HG03442 (cell line): ENCODE measurements around the gene CCN6.

Source experiments
- ATAC-seq: cut with Tn5 transposase; IDR thresholded peaks from one replicate; pipeline ENCODE4 v1.9.1; 2021; ENCODE audit warnings: mild to moderate bottlenecking, moderate library complexity; ENCODE audit not compliant: unreplicated experiment

Gene CCN6

DNA sequence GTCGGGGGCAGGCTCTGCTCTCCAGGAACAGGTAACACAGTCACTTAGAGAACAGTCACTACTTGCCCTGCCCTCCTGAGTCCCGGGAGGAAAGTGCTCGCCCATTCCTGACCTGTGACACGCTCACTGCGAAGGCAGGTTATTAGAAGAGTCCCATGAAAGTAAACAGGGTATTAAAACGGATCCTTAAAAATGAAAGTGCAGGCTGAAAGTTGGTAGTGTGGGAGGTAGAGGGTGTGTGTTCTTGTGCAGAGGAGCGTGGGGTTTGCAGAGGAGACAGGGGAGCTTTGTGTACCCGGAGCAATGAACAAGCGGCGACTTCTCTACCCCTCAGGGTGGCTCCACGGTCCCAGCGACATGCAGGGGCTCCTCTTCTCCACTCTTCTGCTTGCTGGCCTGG lies at the start of gene CCN6:
TSS of gene CCN6 (plus strand) at position 104 of the 400 bp plus-strand sequence. CDS start at position 358, 254 bp downstream.
- no peak for ATAC-seq

DNA sequence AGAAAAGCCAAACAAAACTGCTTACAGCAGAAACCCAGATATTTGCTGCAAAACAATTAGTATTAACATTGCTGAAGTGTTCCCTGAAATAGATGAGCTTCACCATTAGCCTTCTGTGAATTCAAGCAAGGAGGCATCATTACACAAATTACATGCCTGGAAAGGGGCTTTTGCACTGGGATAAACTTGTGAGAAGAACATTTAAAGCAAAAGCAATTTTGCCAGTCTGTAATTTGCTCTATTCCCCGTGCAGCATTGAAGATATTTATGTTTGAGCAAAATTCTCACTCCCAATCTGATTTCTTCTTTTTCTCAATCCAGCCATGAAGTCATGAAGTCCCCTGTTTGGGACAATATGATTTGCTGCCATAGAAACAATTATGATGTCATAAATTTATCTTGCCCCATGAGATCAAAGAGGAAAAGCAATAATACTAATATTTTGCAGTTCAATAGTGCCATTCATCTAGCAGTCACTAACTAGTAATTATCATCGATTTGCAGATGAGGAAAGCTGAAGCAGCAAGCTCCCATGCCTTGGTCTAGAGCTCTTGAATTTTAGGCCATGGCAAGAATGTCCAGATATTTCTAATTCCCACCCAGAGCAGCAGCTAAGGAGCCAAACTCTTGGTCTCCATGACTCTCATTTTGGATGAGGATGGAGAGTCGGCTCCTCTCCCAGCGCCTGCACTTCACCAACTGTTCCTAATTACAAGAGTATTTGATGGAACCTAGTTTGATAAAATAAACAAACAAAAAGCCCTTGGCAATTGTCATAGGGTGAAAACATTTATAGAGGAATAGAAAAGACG lies 49.5 kb upstream of the CCN6 start:
- ATAC-seq: no peak

DNA sequence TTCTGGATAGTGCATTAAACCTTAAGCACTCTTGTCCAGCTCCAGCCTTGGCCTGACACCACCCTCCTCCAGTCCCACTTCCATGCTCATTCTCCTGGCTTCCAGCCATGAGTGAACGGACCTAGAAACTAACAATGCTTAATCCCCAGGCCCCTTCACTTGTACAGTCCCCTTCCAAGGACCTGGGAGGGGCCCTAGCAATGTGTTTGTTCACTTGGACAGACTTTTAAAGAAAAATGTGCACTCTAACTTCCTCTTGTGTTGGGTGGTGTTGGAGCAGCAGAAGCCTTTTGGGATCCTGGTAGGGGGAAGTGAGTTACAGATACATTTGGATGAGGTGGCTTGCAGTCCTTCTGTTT lies 48.9 kb upstream of the CCN6 start:
- ATAC-seq: no peak

DNA sequence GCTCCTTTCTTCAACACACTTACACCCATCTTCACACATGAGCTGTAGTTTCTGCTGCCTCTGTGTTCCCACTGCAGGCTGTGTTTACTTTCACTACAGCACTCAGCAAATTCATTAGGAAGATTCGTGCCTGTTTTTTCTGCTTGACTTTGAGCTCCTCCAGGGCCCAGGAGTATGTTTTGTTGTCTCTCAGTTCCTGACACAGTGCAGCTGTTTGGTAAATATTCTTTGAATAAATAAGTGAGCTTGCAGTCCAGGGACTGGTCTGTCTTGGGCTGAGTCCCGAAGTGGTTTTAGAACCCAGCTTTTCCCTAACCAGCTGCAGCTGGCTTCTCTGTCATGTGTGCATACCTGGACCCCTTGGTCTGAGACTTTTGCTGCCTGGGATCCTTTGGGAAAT lies 46.6 kb upstream of the CCN6 start:
- no peak for ATAC-seq

DNA sequence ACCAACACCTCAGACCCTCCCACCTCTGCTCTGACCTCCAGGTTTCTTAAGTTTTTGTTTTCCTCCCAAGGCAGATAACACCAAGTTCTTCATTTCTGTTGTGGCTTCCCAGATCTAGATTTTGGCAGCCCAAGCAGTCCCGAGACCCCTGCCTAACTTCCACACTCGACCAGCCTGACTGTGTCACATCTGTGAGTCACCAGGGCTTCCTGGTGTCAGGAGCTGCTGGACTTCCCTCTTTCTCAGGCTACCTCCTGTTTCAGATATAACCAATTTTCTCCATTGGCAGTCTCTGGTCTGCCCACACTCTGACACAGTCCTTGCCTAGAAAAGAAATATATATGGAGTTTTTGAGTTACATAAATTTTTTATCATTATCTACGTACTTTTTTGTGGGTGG lies 46.1 kb upstream of the CCN6 start:
- no peak for ATAC-seq

DNA sequence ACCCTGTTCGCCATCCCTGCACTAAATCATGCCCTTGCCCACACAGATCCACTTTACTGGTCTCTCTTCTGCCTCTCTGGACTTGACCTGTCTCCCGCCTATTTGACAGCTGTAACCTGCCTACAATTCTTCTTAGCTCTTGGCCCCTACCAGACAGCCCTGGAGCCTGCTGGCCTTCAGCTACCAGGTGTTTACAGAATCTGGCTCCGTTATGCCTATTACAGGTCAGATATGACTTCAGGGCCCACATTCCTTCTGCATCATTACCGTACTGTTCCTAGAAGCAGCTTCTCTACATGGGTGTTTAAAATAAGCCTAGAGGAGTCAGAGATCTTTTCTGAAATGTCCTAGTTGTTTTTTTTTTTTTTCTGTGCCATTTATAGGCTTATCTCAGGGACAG lies 45.4 kb upstream of the CCN6 start:
- ATAC-seq: no peak

DNA sequence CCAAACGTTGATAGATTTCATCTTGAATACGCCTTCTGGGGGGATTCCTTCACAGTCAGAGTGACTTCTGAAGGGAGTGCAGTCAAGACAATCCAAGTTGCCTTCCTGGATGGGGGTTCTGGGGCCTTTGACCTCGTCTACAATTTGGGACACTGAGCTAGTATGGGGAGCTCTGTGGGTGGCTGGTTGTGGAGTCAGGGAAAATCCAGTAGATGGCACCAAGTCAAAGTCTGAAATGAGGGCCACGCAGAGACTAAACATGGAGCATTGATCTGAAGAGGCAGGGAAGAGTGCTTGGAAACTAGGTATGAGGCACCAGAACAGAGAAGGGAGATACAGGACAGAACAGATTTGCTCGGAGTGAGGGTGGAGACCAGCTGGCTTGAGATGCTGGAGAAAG lies 43.6 kb upstream of the CCN6 start:
- no peak for ATAC-seq

DNA sequence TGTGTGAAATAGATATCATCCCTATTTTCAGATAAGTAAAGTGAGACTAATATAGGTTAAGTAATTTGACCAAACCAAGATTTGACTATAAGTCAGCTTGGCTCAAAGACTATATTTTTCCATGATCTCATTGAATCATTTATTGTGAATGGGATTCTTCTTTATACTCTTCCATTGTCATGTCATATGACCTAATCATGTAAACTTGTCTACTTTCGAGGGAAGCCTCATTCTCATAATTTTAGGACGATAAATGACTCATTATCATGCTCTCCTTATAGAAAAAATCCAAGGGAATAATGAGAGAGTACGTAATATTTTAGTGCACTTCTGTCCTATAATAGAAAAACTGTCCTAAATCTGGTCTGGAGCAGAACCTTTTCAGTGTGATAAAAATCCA lies 40.9 kb upstream of the CCN6 start:
- ATAC-seq: no peak

DNA sequence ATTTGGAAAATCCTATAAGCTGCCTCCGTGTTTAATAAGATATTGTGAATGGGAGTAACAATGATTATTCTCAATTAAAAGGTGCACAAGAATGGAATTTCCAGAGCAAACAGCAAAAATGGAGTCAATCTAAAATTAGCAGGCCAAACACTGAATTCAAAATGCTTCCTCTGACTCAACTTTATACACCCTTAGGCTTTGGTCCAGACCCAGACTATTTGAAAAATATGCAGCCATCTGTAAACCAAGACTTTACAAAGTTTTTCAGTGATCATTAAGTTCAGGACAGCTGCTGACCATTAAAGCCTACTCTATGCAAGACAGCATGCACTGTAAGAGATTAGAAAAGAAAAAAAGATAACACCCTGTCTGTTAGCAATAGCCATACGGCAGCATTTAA lies 39.4 kb upstream of the CCN6 start:
- ATAC-seq: no peak

DNA sequence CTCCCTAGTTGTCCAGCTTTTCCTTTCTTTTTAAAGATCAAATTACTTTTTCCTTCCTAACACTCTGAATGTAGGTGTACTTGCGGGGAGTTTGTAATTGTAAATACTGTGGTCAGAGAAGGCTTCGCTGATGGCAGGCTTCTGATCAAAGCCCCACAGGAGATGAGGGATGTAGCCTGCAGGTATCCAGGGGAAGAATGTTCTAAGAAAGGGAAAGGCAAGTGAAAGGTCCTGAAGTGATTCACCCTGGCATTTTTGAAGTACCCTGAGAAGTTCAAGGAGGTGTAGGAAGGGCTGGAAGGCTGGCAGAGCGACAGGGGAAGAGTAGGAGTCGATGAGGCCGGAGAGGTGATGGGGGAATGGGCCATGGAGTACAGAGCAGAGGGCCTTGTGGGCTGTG lies 38.2 kb upstream of the CCN6 start:
- no peak for ATAC-seq

DNA sequence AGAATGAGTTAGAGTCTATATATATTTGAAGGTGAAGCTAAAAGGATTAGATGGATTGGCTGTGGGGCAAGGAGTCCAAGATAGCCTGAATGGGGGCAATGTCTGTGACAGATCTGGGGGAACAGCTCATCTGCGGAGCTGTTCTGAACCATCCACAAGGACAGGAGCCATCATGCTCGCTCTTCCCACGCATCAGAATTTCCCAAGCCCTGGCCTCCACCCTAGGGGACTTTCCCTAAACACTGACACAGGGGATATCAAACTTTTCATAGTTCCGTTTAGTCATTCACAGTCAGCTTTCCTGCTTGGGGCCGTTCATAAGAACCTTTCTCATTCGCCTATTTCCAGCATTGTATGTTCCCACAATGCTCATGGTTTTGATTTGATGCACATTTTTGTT lies 37.6 kb upstream of the CCN6 start:
- peak; percentile 61 for ATAC-seq

DNA sequence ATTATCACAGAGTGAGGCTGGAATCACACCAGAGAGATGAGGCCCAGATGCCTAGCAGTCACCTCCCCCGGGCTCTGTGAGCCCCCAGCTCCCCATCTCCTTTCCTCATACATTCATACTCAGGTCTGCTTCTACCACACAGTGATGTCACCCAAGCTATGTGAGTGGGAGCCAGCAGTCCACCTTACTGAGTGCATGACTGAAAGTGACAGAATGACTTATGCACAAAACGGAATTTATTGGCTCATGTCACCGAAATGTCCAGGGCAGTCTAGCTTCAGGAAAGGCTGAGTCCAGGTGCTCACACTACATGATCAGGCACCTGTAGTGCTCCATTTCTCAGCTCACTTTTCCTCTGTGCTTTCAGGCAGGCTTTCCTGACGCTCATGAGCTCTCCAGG lies 36.7 kb upstream of the CCN6 start:
- ATAC-seq: peak; percentile 44

DNA sequence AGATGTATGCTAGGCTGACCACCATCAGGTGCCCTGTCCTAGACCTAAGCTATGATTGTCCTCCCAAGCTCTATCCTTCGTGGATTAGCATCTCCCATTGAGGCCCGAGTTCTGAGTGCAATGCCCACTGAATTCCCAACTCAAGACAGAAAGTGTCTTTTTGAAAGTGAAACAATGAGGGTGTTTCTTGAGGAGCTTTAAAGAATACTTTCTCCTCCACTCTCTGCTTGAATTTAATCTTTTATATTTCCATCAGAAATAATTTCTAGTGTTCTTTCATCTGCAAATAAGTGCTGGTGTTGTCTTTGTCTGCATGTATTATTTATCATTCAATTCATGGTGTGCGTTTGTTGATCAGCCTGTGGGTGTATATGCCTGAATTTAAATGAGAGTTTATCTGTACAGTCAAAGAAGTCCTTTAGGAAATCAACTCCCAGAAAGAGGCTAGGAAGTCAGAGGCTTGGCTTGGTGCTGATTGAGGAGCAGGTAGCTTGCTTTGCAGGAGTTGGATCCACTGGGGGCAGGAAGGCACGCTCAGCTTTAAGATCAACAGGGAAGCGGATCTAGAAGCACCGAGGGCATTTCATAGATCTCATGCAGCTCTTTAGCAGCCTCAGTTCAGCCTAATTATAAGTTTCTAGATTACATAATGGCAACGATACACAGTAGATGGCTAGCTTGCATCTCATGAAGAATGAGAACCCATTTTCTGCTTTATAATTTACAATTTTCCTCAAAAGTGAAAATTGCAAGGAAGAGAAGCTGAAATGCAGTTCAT lies 36.0 kb upstream of the CCN6 start:
- ATAC-seq: no peak

DNA sequence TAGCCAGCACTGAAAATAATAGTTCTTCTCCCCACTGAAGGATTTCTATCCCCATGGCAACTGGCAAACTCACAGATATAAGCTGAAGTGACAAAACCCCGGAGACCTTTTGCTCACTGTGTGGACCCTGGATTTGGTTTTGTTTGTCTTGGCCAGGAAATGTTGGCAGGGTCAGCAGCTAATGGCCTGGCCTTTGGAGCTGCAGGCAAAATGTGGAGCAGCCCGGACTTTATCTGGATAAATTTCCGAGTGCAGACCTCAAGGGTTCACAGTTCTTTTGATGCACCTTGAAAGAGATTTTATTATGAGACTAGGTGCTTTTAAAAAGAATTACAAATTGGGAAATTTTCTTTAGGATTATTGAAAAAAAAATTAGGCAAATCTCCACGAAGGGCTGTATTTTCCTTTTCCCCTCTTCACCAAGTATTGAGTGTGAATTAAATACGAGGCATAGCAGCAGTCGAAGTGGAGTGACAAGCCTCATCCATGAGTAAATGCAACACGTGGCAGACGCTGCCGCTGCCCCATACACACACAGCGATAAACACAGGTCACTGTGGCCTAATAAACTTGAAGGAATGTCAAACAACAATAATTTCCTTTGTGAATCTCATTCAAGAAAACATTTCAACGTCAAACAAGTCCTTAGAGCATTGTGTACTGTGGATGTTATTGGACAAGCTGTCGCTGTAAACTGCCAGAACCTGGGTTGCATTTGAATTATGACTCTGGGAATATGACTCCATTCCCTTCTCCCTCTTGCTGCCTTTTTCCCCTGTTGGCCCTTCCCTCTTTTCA lies 35.1 kb upstream of the CCN6 start:
- ATAC-seq: no peak

DNA sequence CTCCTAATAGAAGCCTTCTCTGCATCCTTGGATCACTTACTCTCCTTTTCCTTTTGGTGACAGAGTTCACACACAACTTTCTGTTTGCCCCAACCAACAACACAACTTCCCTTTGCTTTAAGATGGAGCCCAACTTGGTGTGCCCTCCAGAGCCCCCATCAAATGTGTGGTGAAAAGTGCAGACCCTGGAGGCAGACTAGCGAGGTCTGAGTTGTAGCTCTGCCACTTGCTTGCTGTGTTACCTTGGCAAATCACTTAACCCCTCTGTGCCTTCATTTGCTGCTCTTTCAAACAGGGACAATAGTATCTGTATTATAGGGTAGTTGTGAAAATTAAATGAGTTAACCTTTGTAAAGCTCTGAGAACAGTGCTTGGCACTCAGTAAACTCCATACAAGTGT lies 34.3 kb upstream of the CCN6 start:
- no peak for ATAC-seq

DNA sequence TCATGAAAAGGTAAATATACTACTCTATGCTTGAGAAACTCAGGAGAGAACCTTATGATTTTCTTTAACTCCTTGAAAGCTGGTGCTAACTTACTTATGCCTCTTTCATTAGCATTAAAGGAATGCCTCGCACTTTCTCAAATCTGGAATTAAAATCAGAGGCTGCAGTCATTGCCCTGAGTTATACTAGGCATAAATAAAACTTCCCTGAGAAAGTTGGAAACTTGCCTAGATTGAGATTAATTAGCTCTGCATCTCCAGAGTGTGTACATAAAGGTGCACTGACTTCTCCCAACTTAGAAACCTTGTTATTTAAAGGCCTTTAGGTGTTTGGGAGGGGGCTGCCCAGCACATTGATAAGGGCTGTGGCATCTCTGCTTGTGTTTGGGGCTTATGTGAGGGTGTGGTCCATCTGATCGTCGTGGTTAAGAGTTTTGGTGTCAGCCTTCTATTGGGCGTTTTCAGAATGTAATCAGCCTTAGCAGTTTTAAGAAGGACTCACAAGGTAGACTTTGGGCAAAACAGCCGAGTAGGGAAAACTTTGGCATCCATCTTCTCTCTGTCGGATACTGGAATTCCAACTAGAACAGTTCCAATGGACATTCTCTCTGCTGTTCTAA lies 32.1 kb upstream of the CCN6 start:
- no peak for ATAC-seq

DNA sequence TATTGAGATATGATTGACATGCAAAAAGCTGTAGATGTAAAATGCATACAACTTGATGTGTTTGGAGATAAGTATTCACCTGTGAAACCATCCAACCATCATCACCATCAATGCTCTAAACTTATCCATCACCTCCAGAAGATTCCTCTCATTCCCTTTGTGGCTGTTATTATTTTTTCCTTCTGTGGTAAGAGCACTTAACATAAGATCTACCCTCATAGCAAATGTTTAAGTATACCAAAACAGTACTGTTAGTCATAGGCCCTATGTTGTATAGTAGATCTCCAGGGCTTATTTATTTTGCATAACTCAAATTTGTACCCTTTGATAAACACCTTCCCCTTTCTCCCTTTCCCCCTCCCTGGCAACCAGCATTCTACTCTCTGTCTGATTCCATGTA lies 31.2 kb upstream of the CCN6 start:
- ATAC-seq: no peak

DNA sequence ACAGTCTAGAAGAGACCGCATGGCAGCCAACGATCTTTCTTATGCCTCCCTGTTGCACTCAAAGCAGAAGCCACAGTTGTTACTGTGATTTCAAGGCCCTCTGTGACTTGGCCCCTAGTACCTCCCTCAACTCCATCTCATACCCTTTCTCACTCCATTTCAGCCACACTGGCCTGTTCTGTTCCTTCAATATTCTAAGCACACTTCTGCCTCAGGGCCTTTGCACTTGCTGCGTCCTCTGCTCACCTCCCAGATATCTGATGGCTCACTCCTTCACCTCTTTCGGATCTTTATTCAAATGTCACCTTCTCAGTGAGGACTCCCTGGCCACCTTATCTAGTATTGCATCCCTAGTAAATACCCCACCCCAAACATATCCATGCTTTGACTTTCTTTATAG lies 29.4 kb upstream of the CCN6 start:
- no peak for ATAC-seq

DNA sequence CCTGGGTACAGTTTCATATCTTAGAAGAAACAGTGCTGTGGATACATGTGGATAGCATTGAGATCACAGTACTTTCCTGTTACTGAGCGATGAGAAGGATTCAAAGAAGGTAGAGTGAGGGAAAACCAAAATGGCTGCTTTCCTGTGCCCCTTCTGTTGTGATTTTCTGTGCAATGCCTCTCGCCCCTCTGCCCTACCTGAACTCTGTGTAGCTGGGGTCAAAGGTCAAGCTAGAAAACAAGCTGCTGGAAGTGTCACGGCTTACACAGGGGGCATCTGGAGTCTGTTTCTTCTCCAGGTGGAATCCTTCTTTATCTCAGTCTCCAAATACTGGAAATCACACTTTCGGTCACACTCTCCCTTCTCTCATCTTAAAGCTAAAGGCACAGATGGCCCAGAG lies 27.0 kb upstream of the CCN6 start:
- ATAC-seq: no peak

DNA sequence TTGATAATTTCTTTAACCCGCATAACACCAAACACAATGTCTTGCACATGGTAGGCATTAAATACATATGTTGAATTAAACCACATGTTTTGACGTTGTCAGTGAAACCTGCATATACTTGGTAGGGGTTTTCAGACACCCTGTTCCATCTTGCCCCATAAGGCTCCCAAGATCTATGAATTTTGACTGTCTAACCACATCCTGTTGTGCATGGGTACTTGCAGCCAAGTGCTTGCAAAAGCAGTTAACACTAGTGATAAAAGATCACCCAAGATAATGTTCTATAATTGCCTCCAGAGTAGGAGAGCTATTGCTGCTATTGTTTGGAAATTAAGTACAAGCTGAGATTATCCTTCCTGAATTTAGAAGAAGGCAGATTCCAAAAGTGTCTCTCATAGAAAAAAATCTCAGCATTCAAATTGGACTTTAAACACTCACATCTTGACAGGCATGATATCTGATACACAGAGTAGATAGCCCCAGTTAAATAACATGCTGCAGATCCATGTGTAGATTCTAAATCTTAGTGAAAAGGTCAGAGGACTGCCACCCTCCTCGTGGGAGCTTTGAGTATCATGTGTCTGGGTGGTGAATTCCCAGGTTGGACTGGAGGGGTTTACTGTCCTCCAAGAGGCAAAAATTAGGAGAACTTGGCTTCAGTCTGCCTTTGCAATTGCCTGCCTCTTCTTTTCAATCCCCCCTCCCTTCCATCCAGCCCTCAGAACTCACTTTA lies 25.8 kb upstream of the CCN6 start:
- ATAC-seq: peak; percentile 57
